ENCODE data around the gene DET1. TPM values are rescaled to one million over a fixed set of nuclear protein-coding genes. Genes with fewer than 3 reads are reported as not detected.

Gene DET1
- total RNA-seq, 6 donors from 2014 or later = 2.9 to 13.6 (median 5.3) TPM

DNA sequence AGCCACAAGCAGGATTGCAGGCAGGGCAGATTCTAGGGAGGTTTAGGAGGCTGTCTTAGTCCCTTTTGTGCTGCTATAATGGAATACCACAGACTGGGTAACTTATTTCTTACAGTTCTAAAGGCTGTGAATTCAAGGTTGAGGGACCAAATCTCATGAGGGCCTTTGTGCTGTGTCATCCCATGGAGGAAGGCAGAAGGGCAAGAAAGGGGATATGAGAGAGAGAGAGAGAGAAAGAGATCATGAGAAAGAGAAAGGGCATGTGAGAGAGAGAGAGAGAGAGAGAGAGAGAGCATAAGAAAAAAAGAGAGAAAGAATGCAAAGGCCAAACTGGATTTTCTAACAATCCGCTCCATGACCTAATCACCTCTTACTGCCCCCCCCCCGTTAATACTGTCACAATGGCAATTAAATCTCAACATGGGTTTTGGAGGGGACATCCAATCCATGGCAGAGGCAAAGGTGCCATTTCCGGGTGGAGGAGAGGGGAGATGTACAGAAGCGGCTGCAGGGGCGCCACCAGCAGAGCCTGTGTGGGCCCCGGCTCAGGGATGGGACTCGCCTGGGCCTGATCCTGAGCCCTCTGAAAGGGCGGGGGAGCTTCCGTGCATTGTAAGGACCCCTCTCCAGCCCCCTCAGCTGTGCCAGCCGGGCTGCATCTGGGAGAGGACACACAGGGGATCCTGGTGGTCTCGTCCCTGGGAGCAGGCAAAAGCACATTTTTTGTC is 58.5 kb downstream of the DET1 start:
- H3K27ac ChIP-seq = no peak overlapping the region
- no peaks in the 10 kb centered on the region for H3K36me3 ChIP-seq
- H3K4me3 ChIP-seq = no peak overlapping the region
- H3K27me3 ChIP-seq = no peaks in the 10 kb centered on the region
- no peak for TF ChIP-seq EP300 (IDR thresholded peaks at IDR 0.05)
- no peak for TF ChIP-seq POLR2AphosphoS5 (IDR thresholded peaks at IDR 0.05)
- no peak for TF ChIP-seq CTCF (IDR thresholded peaks at IDR 0.05)
- TF ChIP-seq POLR2A (IDR thresholded peaks at IDR 0.05) = no peak
- WGBS, 2 donors = 51 to 68% methylated on average over 7 to 11 of the region's 11 CpGs
- H3K4me1 ChIP-seq = no peaks in the 10 kb centered on the region
- DNase-seq (no peak), ATAC-seq (ENCODE audit: low FRiP score in 2 of 2) (no peak)
- H3K9me3 ChIP-seq = no peaks in the 10 kb centered on the region

DNA sequence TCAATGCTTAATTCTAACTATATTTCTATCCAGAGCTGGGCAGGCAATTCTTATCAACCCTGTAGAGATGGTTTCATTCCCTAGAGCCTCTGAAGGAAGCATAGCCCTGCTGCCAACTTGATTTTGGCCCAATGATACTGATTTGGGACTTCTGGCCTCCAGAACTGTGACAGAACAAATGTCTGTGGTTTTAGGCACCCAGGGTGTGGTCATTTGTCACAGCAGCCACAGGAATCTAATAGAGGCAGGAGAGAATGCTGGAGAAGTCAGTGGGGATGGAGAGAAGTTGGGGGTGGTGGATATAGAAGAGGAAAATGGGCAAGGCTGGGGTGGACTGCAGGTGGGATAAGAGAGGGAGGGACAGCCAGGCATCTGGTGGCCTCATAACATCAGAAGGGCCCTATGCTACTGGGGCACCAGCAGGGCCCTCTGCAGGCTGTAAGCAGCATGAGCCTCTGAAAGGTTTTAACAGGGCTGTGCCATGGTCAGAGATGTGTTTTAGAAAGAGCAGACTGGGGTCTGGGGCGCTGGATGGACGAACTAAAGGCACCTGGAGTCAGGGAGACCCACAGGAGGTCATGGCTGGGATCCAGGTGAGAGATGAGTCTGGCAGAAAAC is 59.2 kb downstream of the DET1 start:
- Histone ChIP-seq H3K27ac (no peak overlapping the region), H3K4me3 (no peak overlapping the region), H3K36me3 (no peaks in the 10 kb centered on the region), H3K9me3 (no peaks in the 10 kb centered on the region), H3K27me3 (no peaks in the 10 kb centered on the region), H3K4me1 (no peaks in the 10 kb centered on the region)
- DNase-seq (no peak), ATAC-seq (ENCODE audit: low FRiP score in 2 of 2) (no peak)
- 83 to 93% methylated on average over 2 of the region's 2 CpGs for WGBS, 2 donors
- no peak for TF ChIP-seq EP300 (IDR thresholded peaks at IDR 0.05)
- no peak for TF ChIP-seq POLR2A (IDR thresholded peaks at IDR 0.05)
- no peak for TF ChIP-seq POLR2AphosphoS5 (IDR thresholded peaks at IDR 0.05)
- TF ChIP-seq CTCF (IDR thresholded peaks at IDR 0.05) = no peak

GRCh38 chr15:88484682-88485331 is 61.7 kb downstream of the DET1 start:
- Histone ChIP-seq H3K4me3 (no peak overlapping the region), H3K27me3 (no peaks in the 10 kb centered on the region), H3K27ac (no peak overlapping the region), H3K4me1 (no peaks in the 10 kb centered on the region), H3K36me3 (no peaks in the 10 kb centered on the region), H3K9me3 (no peaks in the 10 kb centered on the region)
- WGBS, 2 donors = 53 to 56% methylated on average over 6 to 10 of the region's 10 CpGs
- DNase-seq (no peak), ATAC-seq (ENCODE audit: low FRiP score in 2 of 2) (no peak)
- no peak for TF ChIP-seq EP300 (IDR thresholded peaks at IDR 0.05)
- no peak for TF ChIP-seq POLR2A (IDR thresholded peaks at IDR 0.05)
- no peak for TF ChIP-seq CTCF (IDR thresholded peaks at IDR 0.05)
- no peak for TF ChIP-seq POLR2AphosphoS5 (IDR thresholded peaks at IDR 0.05)

DNA sequence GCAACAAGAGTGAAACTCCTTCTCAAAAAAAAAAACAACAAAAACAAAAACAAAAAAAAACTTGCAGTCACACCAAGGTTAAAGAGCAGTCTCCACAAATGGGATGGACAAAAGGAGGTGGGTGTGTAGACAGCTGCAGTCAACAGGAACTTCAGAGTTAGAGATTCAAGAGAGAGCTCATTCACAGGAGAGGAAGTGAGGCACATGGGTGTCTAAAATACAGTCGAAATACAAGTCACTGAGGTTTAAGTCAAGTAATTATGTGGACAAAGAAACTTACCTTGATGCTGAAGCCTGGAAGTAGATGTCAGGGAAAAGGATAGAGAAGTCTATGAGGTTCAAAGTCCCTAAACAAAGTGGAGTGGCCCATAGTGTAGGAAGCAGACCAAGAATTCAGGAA is 64.2 kb downstream of the DET1 start:
- Histone ChIP-seq H3K4me1 (no peaks in the 10 kb centered on the region), H3K27me3 (no peaks in the 10 kb centered on the region), H3K36me3 (peaks cover 0 to 14% (median 11%) of the 10 kb centered on the region in 4 donors), H3K9me3 (no peaks in the 10 kb centered on the region), H3K4me3 (no peak overlapping the region), H3K27ac (no peak overlapping the region)
- no peak for DNase-seq
- TF ChIP-seq POLR2A (IDR thresholded peaks at IDR 0.05) (no peak), POLR2AphosphoS5 (IDR thresholded peaks at IDR 0.05) (no peak), CTCF (IDR thresholded peaks at IDR 0.05) (no peak), EP300 (IDR thresholded peaks at IDR 0.05) (no peak)
- 49 to 55% methylated on average over 1 of the region's 1 CpG for WGBS, 2 donors
- no peak for ATAC-seq (ENCODE audit: low FRiP score in 2 of 2)

All from upper lobe of left lung (tissue), 6 donors.